Left colon (tissue), 2 donors: Measurements from ENCODE around the gene STIL. TPM values are rescaled to one million over a fixed set of nuclear protein-coding genes. Genes with fewer than 3 reads are reported as not detected.
"Not testable (repeated sequence)": the region's sequence is repeated elsewhere in the genome, so short reads cannot be mapped to it uniquely, and the experiment has no call there.

Source experiments
- ATAC-seq: fragments of 200-7000 bp; cut with Tn5 transposase; one replicate; pipeline ENCODE4 v1.9.1; 2020; ENCODE audit warnings: mild to moderate bottlenecking, moderate library complexity
- DNase-seq, 2 donors: peaks; one replicate each; pipeline ENCODE4 v3.0.0-alpha.2; 2020
- intact Hi-C, 2 donors: fragments of 100-400 bp; cut with DNase I in 1 of 2; cut with micrococcal nuclease in 1 of 2; formaldehyde crosslinking; loops; one replicate each; pipeline versions ENCODE4 v1.11.2 to v1.14.0; 2022; cut with DNase I, micrococcal nuclease
- long read RNA-seq: library from polyadenylated mRNA; unstranded; transcript quantifications from one replicate; pipeline ENCODE4 v2.0.0, GENCODE V29; 2021
- total RNA-seq, 2 donors: library from RNA; stranded (reverse); fragmentation: NEBNext Ultra II Directional; extraction: Animal tissue kit (Norgen Biotek cat#: 25700); gene quantifications; one replicate each; pipeline ENCODE4 v1.2.1, GENCODE V29; 2021
- donor health status: DM: no; HTN: no; CAD: no.
- donor health status: DM: yes; HTN: yes; CAD: no.

Gene STIL
- 10 to 100 TPM in 1 of 2 donors, 1 to 10 TPM in 1; 4.7 to 10.7 TPM for total RNA-seq
- long read RNA-seq, partial matches to known transcripts = 0 of 1 reads
- long read RNA-seq, other reads (novel, unspliced or antisense) = 1 of 1 reads

DNA sequence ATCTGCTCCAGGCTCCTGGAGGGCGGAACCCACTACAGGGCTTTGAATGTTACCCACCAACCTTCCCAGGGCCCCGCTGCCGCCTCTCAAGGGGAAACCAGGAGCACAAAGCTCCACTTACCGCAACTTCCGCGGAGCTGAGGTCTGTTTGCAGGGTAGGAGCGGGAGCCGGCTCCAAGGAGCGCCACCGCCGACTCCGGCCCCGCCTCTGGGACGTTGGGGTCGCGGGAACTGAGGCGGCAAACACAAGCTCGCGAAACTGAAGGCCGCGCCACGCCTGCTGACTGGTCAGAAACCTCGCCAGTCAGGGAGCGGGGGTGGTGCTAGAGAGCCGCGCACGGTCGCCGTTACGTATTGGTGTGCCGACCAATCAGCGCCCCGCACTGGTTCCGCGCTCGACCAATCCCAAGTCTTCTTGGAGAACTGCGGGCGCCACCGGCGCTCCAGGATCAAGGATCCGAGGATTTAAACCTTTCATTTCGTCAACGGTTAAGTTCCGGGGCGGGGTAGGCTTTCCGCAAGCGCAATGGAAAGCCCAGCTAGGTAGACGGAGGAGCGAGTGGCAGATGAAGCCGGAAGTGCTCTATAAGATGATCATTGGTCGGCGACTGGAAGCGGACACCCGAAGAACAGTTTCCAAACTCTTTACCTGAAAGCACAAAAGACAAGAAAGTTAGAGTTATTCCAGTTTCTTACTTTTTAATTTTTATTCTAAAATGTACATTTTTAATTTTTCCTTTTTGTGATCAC, at the start of gene STIL:
TSS of gene STIL (minus strand) at position 233 of the 750 bp plus-strand sequence. CDS start 3,828 bp downstream, outside the sequence.
- intact Hi-C loops = no loop called here
- peak; percentile 95 for ATAC-seq

DNA sequence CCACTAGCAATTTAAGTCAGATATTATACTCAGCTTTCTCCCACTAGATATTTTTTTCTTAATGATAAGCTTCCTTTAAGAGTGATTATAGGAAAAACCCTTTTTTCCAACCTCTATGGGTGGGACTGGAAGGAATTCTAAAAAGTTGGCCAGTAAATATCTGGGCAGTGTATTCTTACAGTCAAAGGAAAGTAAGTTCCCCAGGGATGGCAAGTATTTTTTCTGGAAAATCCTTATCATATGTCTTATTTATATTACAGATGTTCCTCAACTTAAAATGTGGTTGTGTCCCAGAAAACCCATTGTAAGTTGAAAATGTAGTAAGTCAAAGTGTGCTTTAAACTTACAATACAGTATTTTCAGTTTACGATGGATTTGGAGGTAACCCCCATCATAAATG, 48.9 kb upstream of the STIL start:
- intact Hi-C loops = no loop called here
- ATAC-seq (no peak), DNase-seq (no peak)

More for the DNA sequence above, at the start of gene STIL:
- peak; percentile 98 to 99 for DNase-seq

DNA sequence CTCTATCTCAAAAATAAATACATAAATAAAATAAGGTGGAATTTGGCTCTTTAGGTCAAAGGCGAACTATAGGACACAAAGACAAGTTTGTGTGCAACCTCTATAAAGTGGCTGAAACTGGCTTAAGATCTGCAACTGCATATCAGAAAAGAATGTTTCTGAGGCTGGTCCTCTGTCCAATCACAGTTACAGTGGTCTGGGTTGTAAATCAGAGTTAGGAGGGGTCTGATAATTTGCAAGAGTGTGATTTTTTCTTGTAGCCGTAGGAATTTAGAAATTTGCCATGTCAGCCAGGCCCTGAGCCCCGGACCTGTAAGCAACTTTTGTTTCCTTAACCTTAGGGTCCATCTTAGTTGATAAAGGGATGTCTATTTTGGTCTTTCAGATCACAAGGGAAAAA, 47.4 kb upstream of the STIL start:
- ATAC-seq = no peak

DNA sequence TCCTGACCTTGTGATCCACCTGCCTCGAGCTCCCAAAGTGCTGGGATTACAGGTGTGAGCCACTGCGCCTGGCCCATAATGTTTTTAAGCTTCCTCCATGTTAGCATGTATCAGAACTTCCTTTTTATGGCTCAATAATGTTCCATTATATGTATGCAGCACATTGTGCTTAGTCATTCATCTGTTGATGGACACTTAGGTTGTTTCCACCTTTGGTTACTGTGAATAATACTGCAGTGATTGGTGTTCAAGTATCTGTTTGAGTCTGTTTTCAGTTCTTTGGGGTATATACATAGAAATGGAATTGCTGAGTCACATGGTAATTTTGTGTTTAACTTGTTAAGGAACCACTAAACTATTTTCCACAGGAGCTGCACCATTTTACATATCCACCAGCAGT, 37.4 kb upstream of the STIL start:
- ATAC-seq (peak; percentile 68), DNase-seq (no peak)
- intact Hi-C loops = no loop called here

More for the DNA sequence above, 47.4 kb upstream of the STIL start:
- DNase-seq = no peak
- intact Hi-C loops = no loop called here

DNA sequence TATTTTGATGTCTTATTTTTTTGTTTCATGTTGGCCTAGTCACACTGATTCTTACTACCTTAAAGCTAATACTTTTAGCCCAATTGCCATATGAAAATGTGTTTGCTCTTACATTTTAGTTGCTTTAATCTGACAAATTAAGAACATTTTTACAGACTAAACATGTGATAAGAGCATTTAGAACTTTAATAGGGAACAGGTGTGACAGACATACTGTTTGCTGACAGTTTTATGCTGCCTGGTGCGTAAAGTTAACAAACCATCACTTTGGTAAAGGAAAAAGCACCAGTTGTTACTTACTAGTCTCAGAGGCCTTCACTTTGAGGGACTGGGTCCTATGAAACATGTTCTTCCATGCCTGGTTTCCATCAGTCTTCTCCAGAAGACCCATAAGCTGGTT, 34.3 kb upstream of the STIL start:
- ATAC-seq (peak; percentile 59), DNase-seq (no peak)
- intact Hi-C loops = no loop called here

DNA sequence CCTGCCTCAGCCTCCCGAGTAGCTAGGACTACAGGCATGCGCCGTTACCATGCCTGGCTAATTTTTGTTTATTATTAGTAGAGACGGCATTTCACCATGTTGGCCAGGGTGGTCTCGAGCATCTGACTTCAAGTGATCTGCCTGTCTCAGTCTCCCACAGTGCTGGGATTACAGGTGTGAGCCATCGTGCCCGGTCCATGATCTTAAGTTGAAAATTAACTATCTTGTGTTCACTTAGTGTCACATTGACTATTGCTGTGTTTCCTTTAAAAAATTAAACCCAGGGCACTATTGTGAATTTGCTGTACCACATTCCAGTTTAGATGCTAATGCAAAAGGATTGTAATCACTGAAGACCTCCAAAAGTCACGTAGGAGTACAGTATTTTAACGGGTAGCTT, 33.8 kb upstream of the STIL start:
- peak; percentile 40 for ATAC-seq
- DNase-seq = no peak
- intact Hi-C loops = no loop called here

DNA sequence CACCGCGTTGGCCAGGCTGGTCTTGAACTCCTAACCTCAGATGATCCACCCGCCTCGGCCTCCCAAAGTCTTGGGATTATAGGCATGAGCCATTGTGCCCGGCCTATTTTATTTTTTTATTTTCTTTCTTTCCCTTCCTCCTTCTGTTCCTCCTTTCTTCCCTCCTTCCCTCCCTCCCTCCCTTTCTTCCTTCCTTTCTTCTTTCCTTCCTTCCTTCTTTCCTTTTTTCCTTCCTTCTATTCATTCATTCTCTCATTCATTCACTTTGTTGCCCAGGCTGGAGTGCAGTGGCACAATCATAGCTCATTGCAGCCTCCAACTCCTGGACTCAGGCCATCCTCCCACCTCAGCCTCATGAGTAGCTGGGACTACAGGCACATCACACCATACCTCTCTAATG, 33.0 kb upstream of the STIL start:
- ATAC-seq, DNase-seq, intact Hi-C loops: not testable (repeated sequence)

DNA sequence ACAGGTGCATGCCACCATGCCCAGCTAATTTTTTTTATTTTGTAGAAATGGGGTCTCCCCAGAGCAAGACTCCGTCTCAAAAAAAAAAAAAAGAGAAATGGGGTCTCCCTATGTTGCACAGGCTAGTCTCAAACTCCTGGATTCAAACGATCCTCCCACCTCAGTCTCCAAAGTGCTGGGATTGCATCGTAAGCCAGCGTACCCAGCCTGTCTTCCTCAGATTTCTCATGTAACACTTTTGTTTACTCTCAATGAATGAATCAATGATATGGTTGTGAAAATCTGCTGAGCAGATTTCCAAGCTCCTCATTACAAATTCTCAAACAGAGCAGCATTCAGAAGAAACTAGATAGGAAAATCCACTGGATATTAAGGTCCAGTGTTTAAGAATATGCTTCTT, 26.3 kb upstream of the STIL start:
- intact Hi-C loops = no loop called here
- ATAC-seq = no peak
- DNase-seq = no peak

DNA sequence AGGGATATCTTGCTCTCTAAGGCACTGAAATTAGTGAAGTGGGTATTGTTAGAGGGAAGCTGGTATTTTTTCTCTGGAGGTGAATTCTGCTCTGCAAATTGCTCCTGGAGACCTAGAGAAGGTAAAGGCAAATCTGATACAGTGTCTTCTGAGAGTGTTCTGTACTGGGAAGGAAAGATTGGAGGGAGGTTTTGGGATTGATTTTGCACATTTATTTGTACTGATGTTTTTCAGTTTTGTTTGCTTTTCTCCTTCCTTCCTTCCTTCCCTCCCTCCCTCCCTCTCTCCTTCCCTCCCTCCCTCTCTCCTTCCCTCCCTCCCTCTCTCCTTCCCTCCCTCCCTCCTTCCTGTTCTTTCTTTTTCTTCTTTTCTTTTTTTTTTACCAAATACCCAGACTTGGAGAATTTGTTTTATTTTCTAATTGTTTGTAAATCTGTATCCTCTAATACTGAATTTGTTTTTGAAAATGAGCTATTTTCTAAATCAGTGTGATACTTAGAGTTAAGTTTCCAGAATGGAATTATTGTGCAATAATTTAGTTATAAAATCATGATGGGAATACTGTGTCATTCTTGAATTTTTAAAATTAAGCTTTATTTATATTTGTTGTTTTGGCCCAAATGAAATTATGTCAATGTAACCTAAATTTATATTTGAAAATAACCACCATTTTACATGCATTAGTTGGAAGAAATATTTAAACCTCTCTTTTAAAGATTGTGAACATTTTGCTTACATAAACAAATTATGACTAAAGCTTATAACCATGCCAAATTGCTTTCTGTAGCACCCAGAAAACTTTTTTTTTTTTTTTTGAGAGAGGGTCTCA, 24.5 kb upstream of the STIL start:
- intact Hi-C loops = no loop called here
- no peak for DNase-seq
- no peak for ATAC-seq

DNA sequence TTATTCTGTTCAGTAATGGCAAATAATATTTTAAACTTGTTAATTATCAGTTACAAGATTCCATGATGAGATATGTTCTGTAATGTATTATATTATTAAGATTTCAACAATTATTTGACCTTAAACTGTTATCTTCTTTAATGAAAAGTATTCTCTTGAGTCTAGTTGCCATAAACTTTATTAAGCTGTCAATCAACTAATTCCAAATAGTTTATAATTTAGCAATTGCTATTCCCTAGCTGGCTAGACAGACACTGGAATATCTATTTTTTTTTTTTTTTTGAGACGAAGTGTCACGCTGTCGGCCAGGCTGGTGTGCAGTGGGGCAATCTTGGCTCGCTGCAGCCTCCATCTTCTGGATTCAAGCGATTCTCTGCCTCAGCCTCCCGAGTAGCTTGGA, 23.4 kb upstream of the STIL start:
- DNase-seq (no peak), ATAC-seq (no peak)
- intact Hi-C loops = no loop called here

DNA sequence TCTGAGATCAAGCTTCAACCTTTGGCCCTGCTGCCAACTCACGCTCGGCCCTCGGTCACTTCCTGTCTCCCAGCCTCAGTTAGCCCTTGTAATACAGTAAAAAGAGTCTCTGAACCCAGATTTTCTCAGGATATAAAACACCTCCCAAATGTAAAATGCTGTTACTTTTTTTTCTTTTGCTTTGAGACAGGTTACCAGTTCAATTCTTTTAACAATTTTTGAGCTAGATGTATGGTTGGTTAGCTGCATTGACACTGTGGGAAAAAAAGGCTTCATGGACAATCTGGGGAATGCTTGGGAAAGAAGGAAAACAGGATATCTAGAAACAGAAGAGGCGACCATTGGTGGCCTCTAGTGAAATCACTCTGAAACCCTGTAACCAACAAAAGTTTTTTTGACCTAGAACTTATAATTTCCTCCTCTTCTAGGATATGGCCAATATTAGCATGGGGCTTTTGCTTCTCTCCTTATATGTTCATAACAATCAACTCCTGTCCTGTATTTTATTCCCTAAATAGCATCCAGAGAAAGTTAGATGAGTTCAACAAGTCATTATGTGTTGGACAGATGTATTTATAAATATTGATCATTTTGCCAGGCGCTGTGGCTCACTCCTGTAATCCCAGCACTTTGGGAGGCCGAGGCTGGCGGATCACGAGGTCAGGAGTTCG, 21.0 kb upstream of the STIL start:
- ATAC-seq = no peak
- no peak for DNase-seq
- intact Hi-C loops = no loop called here

DNA sequence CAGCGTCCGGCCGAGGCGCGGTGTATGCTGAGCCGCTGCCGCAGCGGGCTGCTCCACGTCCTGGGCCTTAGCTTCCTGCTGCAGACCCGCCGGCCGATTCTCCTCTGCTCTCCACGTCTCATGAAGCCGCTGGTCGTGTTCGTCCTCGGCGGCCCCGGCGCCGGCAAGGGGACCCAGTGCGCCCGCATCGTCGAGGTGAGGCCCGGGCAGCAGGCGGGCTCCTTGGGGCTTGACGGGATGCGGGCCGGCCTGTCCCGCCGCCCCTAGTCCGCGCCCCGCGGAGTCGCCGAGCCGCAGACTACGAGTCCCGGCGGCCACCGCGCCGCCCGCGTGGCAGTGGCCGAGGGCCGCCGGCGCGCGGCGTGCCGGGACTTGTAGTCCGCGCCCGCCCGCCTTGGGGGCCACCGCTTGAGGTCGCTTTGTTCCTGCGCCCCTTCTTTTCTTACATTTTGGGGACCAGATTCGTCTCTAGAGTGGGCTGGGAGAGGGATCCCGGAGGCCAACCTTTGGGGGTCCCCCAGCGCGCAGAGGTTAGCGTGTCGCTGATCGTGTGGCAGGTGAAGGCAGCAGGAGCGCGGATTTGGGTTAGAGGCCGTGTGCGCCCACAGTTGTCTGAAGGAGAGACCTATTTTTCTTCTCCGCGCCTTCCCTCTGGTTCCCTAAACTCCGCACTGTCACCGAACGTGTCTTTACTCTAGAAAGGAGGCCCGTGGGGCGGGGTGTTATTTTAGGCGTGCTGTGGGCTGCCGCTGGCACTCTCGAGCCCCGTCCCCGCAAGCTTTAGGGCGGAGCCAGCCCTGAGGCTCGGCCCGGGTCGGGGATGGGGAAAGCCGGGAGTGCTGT, 20.2 kb upstream of the STIL start:
- ATAC-seq = peak; percentile 80
- intact Hi-C loops = no loop called here

DNA sequence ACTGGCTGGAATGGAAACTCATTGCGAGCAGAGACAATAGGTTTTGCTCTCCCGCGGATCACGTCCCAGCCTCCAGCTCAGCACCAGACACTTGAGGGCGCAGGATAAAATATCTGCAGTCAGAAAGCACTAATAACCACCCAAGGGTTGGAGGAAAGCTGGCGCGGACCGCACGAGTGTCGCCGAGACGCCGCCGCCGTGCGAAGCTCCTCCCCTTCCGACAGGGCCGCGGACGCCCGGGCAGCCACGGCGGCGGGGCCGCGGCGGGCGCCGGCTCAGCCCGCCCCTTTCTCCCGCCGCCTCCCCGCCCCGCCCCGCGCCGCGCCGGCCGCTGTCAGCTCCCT, 19.6 kb upstream of the STIL start, which contains the start of gene CMPK1:
TSS of gene CMPK1 (plus strand) at position 213 of the 344 bp plus-strand sequence. CDS start 156 bp downstream, outside the sequence.
- intact Hi-C loops = no loop called here
- peak; percentile 79 to 90 for DNase-seq
- peak; percentile 78 for ATAC-seq

More for the DNA sequence above, 20.2 kb upstream of the STIL start:
- peak; percentile 86 to 87 for DNase-seq

DNA sequence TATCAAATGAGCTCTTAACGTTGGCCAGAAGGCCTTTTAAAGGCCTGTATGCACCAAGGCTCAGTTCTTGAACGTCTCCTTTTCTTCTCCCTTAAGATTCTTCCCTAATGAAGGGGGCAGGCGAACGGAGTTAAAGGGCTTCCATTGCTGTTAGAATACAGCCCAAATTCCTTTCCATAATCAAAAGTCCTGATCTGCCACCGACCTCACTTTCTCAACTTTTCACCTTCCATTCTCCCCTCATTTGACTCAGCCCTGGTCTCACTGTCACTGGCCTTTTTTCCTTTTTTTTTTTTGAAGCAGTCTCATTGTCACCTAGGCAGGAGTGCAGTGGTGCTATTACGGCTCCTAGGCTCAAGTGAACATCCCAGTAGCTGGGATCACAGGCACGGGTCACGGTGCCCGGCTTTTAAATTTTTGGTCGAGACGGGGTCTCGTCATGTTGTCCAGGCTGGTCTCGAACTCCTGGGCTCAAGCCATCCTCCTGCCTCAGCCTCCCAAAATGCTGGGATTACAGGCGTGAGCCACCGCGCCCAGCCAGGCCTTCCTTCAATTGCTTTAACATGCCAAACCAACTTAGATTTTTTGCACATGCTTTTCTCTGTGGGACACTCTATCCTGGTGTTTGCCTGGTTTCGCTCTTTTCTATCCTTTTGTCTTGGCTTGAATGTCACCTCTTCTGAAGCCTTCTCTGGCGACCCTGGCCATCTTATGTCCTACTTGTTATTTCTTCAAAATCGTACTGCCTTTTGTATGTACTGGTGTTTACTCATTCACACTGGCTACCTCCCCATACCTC, 19.0 kb upstream of the STIL start:
- ATAC-seq (no peak), DNase-seq (peak in 1 of 2 donors; percentile 46)
- intact Hi-C loops = no loop called here

DNA sequence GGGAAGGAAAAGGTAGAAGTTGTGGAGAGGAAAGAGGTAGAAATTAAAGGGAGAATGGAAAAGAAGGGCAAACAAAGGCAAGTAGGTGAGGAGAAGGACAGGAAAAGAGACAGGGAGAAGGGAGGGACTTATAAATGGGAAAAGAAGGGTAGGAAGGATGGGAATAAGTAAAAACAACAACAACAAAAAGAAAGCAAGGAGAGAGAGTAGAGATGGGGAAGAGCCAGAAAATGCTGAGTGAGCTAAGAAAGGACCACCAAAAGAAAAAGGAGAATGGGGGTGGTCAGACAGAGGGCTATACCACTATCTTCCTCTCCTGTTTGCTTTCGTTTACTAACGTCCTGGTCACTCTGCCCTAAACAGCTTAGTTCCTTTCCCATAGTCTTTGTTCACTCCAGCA, 17.9 kb upstream of the STIL start:
- DNase-seq (no peak), ATAC-seq (no peak)
- intact Hi-C loops = no loop called here

DNA sequence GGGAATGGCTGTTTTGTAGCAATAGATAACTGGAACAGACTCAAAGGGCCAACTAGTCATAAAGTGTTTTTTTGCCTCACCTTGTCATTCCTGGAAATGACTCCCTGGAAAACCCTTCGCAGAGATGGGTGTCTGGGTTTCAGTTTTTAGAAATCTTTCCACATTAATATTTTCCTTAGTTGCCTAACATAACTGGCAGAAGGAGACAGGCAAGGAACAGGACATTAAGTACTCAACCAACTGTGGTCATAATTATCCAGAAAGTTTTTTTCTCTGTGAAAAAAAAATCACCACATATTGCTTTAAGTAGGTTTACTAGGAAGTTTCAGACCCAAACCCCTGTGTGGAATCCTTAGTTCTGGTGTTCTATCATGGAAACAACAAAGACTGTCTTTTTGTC, 16.3 kb upstream of the STIL start:
- ATAC-seq (no peak), DNase-seq (no peak)
- intact Hi-C loops = no loop called here

DNA sequence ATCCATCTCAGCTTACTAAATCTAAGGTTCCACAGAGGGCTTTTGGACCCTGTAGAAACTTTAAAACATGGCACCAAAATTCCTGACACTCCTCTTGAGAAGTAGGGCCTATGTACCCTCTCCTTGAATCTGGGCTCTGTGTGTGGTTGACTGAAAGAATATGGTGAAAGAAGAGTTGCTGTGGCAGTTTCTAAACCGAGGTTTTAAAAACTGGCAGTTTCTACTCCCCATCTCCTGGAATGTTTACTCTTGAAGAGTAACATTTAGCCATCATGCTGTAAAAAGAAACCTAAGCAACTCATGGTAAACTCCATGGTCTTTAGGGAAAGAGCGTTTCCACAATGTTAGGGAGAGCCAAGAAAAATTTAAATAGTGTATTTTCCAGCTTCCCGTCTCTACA, 15.0 kb upstream of the STIL start:
- no peak for DNase-seq
- intact Hi-C loops = no loop called here
- no peak for ATAC-seq

DNA sequence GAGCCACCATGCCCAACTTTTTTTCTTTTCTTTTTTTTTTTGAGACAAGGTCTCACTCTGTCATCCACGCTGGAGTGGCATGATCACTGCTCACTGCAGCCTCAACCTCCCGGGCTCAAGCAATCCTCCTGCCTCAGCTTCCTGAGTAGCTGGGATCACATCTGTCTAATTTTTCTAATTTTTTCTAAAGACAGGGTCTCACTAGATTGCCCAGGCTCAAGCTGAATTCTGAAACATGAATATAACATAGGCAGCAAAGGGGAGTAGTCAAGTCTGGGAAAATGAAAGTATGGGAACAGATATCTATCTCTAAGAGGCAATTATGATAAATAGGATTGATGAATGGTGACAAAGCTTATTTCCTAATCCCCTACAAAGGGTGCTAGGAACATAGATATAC, 12.3 kb upstream of the STIL start:
- no peak for ATAC-seq
- intact Hi-C loops = no loop called here
- no peak for DNase-seq
